Thoracic aorta (tissue), 2 donors: Measurements from ENCODE around the gene CDK18. TPM values are rescaled to one million over a fixed set of nuclear protein-coding genes. Genes with fewer than 3 reads are reported as not detected.

Source experiments
- ATAC-seq: fragments of 150-250 bp; one replicate; pipeline ENCODE4 v1.8.0; 2017; ENCODE audit warnings: low read depth; ENCODE audit not compliant: insufficient number of reproducible peaks, low FRiP score
- DNase-seq: peaks from one replicate; pipeline ENCODE4 v3.0.0-alpha.2; 2020; ENCODE audit warnings: low spot score
- H3K27ac ChIP-seq, 2 donors: fragments of 200-600 bp; sonication (generic); 1 replicate in 1 of 2; 2 replicates in 1 of 2; pipeline ENCODE4 v1.5.1; 2016; ENCODE audit warnings: mild to moderate bottlenecking in 2 of 2, moderate library complexity in 2 of 2
- H3K27me3 ChIP-seq: fragments of 200-600 bp; sonication (generic); replicated peaks from 2 replicates; pipeline ENCODE4 v1.6.0; 2016; ENCODE audit warnings: mild to moderate bottlenecking; ENCODE audit not compliant: insufficient read depth
- H3K36me3 ChIP-seq: fragments of 200-600 bp; sonication (generic); one replicate; pipeline ENCODE4 v1.5.1; 2016
- H3K4me1 ChIP-seq, 2 donors: fragments of 200-600 bp; sonication (generic); 1 replicate in 1 of 2; 2 replicates in 1 of 2; pipeline versions ENCODE4 v1.5.1 to v1.6.0; 2016; ENCODE audit warnings: low read depth in 2 of 2, mild to moderate bottlenecking in 1 of 2; ENCODE audit not compliant: control insufficient read depth in 1 of 2
- H3K4me3 ChIP-seq: fragments of 200-600 bp; sonication (generic); 2 replicates; pipeline ENCODE4 v1.5.1; 2016; ENCODE audit warnings: mild to moderate bottlenecking
- H3K9me3 ChIP-seq: fragments of 200-600 bp; sonication (generic); 2 replicates; pipeline ENCODE4 v1.5.1; 2016
- CTCF ChIP-seq: fragments of 200-600 bp; sonication (generic); IDR thresholded peaks from one replicate; pipeline ENCODE4 v1.5.1; 2019; ENCODE audit warnings: antibody characterized with exemption
- total RNA-seq, 2 donors: library from RNA; depleted of rRNA; stranded (reverse); fragments of >200 nt; gene quantifications; one replicate each; pipeline versions ENCODE4 v1.1.0 to v1.2.3, GENCODE V29; 2016

Gene CDK18
- total RNA-seq: 10 to 100 TPM; 18.6 to 35.2 TPM

- H3K4me3 ChIP-seq: peak within 1 kb of the TSS; percentile 100
- ATAC-seq (peak; percentile 46), DNase-seq (peak; percentile 41)
- H3K27ac ChIP-seq: peak within 1 kb of the TSS; percentile 73 to 78
- peaks cover 13 to 20% of the 10 kb centered on the region in 2 donors for H3K4me1 ChIP-seq
- H3K36me3 ChIP-seq: no peaks in the 10 kb centered on the region
- H3K9me3 ChIP-seq: no peaks in the 10 kb centered on the region
- H3K27me3 ChIP-seq: no peaks in the 10 kb centered on the region
- TF ChIP-seq CTCF: no peak
Measured at GRCh38 chr1:205504311-205505075, at the start of gene CDK18. TSS of gene CDK18 (plus strand) at chr1:205504669. CDS start at chr1:205523168, 18,499 bp downstream.

GRCh38 chr1:205454903-205455335 is 49.5 kb upstream of the CDK18 start:
- H3K4me3 ChIP-seq: no peak overlapping the region
- DNase-seq (no peak), ATAC-seq (no peak)
- H3K27ac ChIP-seq: no peak overlapping the region
- no peaks in the 10 kb centered on the region for H3K9me3 ChIP-seq
- no peak for TF ChIP-seq CTCF
- H3K36me3 ChIP-seq: no peaks in the 10 kb centered on the region
- peaks cover 13 to 16% of the 10 kb centered on the region in 2 donors for H3K4me1 ChIP-seq
- H3K27me3 ChIP-seq: peaks cover 16% of the 10 kb centered on the region

- Histone ChIP-seq H3K9me3 (no peaks in the 10 kb centered on the region), H3K27me3 (peaks cover 16% of the 10 kb centered on the region), H3K4me1 (peaks cover 13 to 16% of the 10 kb centered on the region in 2 donors), H3K27ac (peak within 1 kb of the TSS in 1 of 2 donors; percentile 22), H3K36me3 (no peaks in the 10 kb centered on the region), H3K4me3 (peak within 1 kb of the TSS; percentile 43)
- ATAC-seq: no peak
- no peak for DNase-seq
- TF ChIP-seq CTCF: no peak
Measured at GRCh38 chr1:205455581-205456382, 48.7 kb upstream of the CDK18 start, which contains the start of gene BLACAT1. TSS of gene BLACAT1 (minus strand) at chr1:205456045.

- ATAC-seq (no peak), DNase-seq (no peak)
- H3K36me3 ChIP-seq: no peaks in the 10 kb centered on the region
- H3K4me3 ChIP-seq: peak overlapping the region; percentile 43
- H3K4me1 ChIP-seq: peaks cover 13 to 16% of the 10 kb centered on the region in 2 donors
- peak overlapping the region in 1 of 2 donors; percentile 22 for H3K27ac ChIP-seq
- no peak for TF ChIP-seq CTCF
- no peaks in the 10 kb centered on the region for H3K9me3 ChIP-seq
- H3K27me3 ChIP-seq: peaks cover 16% of the 10 kb centered on the region
Measured at GRCh38 chr1:205456383-205456867, 48.0 kb upstream of the CDK18 start.
